OCI-LY7 (cell line): Measurements from ENCODE around the gene CYP3A5. TPM values are rescaled to one million over a fixed set of nuclear protein-coding genes. Genes with fewer than 3 reads are reported as not detected.

ENCODE experiments used
- BruUV-seq: library from RNA; stranded (reverse); fragments of 400-500 nt; replicated peaks from 2 replicates; lab custom pipeline; 2021; lab: Mats Ljungman, UMichigan
- CTCF ChIA-PET: fragments of 300-600 bp; sonication (Branson Sonifier 250); formaldehyde crosslinking; loops from one replicate; lab custom pipeline; 2022; ENCODE audit warnings: antibody characterized with exemption; ENCODE audit not compliant: unreplicated experiment; lab: Charles Lee
- POLR2A ChIA-PET: fragments of 300-600 bp; sonication (Branson Sonifier 250); formaldehyde crosslinking; loops from one replicate; lab custom pipeline; 2022; ENCODE audit warnings: antibody characterized with exemption; lab: Charles Lee
- DNase-seq: peaks from one replicate; pipeline ENCODE4 v3.0.0-alpha.2; 2015; ENCODE audit warnings: low spot score
- H2AFZ ChIP-seq: fragments of 200-600 bp; sonication (generic), shearing (Covaris generic); 2 replicates; pipeline ENCODE4 v1.6.1; 2014; ENCODE audit warnings: mild to moderate bottlenecking, antibody characterized with exemption, low read length, moderate library complexity
- H3K27ac ChIP-seq: fragments of 200-600 bp; sonication (generic); 2 replicates; pipeline ENCODE4 v1.5.1; 2014; ENCODE audit warnings: mixed run types, low read depth, mild to moderate bottlenecking, moderate library complexity, low read length, inconsistent platforms; ENCODE audit not compliant: poor library complexity, severe bottlenecking
- H3K36me3 ChIP-seq: fragments of 200-600 bp; sonication (generic); 2 replicates; pipeline ENCODE4 v1.6.1; 2014; ENCODE audit warnings: mild to moderate bottlenecking, antibody characterized with exemption, low read length, moderate library complexity, mixed read lengths; ENCODE audit not compliant: insufficient read depth
- H3K4me1 ChIP-seq: fragments of 200-600 bp; sonication (generic); 2 replicates; pipeline ENCODE4 v1.5.1; 2014; ENCODE audit warnings: mild to moderate bottlenecking, low read length; ENCODE audit not compliant: insufficient read depth, poor library complexity, severe bottlenecking
- H3K4me2 ChIP-seq: fragments of 200-600 bp; sonication (generic); 2 replicates; pipeline ENCODE4 v1.6.1; 2014; ENCODE audit warnings: mild to moderate bottlenecking, low read length
- H3K4me3 ChIP-seq: fragments of 200-600 bp; sonication (generic); 2 replicates; pipeline ENCODE4 v1.5.1; 2014; ENCODE audit warnings: mild to moderate bottlenecking, low read depth, low read length; ENCODE audit not compliant: poor library complexity, severe bottlenecking
- H3K79me2 ChIP-seq: fragments of 200-600 bp; sonication (generic); 2 replicates; pipeline ENCODE4 v1.6.1; 2016; ENCODE audit warnings: low read depth, mild to moderate bottlenecking, low read length, moderate library complexity, mixed read lengths; ENCODE audit not compliant: insufficient read depth
- H3K9me2 ChIP-seq: fragments of 200-600 bp; sonication (generic); 2 replicates; pipeline ENCODE4 v1.6.1; 2016; ENCODE audit warnings: mild to moderate bottlenecking, low read length, mixed read lengths; ENCODE audit not compliant: insufficient read depth
- H3K9me3 ChIP-seq: fragments of 200-600 bp; sonication (generic); 2 replicates; pipeline ENCODE4 v1.6.1; 2014; ENCODE audit warnings: mild to moderate bottlenecking, mixed run types, low read length, mixed read lengths
- H4K20me1 ChIP-seq: fragments of 200-600 bp; sonication (generic); 2 replicates; pipeline ENCODE4 v1.6.1; 2014; ENCODE audit warnings: mild to moderate bottlenecking, antibody characterized with exemption, low read length, moderate library complexity, mixed read lengths; ENCODE audit not compliant: insufficient read depth
- CTCF ChIP-seq: fragments of 200-600 bp; sonication (generic); conservative IDR thresholded peaks from 2 replicates; pipeline ENCODE4 v1.5.1; 2014; ENCODE audit warnings: mild to moderate bottlenecking, antibody characterized with exemption, low read length, moderate library complexity, mixed read lengths
- EZH2phosphoT487 ChIP-seq: fragments of 200-600 bp; sonication (generic); IDR thresholded peaks from 2 replicates; pipeline ENCODE4 v1.6.1; 2018; ENCODE audit warnings: low read depth, borderline replicate concordance, mild to moderate bottlenecking, mixed run types, antibody characterized with exemption, low read length, moderate library complexity, mixed read lengths
- intact Hi-C: fragments of 100-400 bp; cut with micrococcal nuclease; formaldehyde crosslinking; loops from one replicate; pipeline ENCODE4 v1.10.0; 2022; ENCODE audit not compliant: unreplicated experiment
- total RNA-seq, 2 experiments: library from RNA; depleted of rRNA in 1 of 2; stranded (reverse); fragments of >200 nt in 1 of 2; shearing (Covaris generic) in 1 of 2; gene quantifications; 2 replicates each; pipeline ENCODE4 v1.2.3, GENCODE V29; 2014 to 2022

CYP3A5 gene
- total RNA-seq, 2 experiments from 2014 or later: not detected

- intact Hi-C loops: no loop called here
- Histone ChIP-seq H3K4me2 (no peak overlapping the region), H3K36me3 (peaks cover 53% of the 10 kb centered on the region; the same call in 1 of the 2 replicates), H3K79me2 (no peaks in the 10 kb centered on the region), H3K9me3 (no peaks in the 10 kb centered on the region), H3K4me1 (no peaks in the 10 kb centered on the region), H2AFZ (no peak overlapping the region), H3K4me3 (no peak overlapping the region), H3K9me2 (no peaks in the 10 kb centered on the region), H4K20me1 (no peaks in the 10 kb centered on the region), H3K27ac (no peak overlapping the region)
- ChIA-PET CTCF (no interaction called here), POLR2A (interaction anchor here (0.6 kb wide), 1 partner anchor 508 kb away, joined by 3 read pairs; no protein-coding TSS in a partner anchor)
- TF ChIP-seq EZH2phosphoT487 (no peak), CTCF (peak; percentile 32; the same call in 1 of the 2 replicates)
- DNase-seq: peak; percentile 9
- TSS peak; percentile 14 for BruUV-seq
These were observed 48.3 kb downstream of the CYP3A5 start for GRCh38 chr7:99631295-99632109.

GRCh38 chr7:99629643-99630042, 50.2 kb downstream of the CYP3A5 start:
- no peaks in the 10 kb centered on the region for H3K9me2 ChIP-seq
- intact Hi-C loops: no loop called here
- H3K36me3 ChIP-seq: peaks cover 71% of the 10 kb centered on the region; the same call in 1 of the 2 replicates
- H4K20me1 ChIP-seq: no peaks in the 10 kb centered on the region
- H3K9me3 ChIP-seq: no peaks in the 10 kb centered on the region
- no peak for DNase-seq
- ChIA-PET POLR2A (no interaction called here), CTCF (no interaction called here)
- no peak overlapping the region for H3K4me2 ChIP-seq
- no TSS peak for BruUV-seq
- H3K4me3 ChIP-seq: no peak overlapping the region
- TF ChIP-seq CTCF: no peak
- TF ChIP-seq EZH2phosphoT487: no peak
- no peaks in the 10 kb centered on the region for H3K79me2 ChIP-seq
- H3K27ac ChIP-seq: no peak overlapping the region
- no peak overlapping the region for H2AFZ ChIP-seq
- no peaks in the 10 kb centered on the region for H3K4me1 ChIP-seq
